HG02852 (cell line): ENCODE measurements around the gene ZBTB7C.

Experiments used
- ATAC-seq: cut with Tn5 transposase; IDR thresholded peaks from one replicate; pipeline ENCODE4 v1.9.1; 2021; ENCODE audit warnings: mild to moderate bottlenecking, moderate library complexity; ENCODE audit not compliant: unreplicated experiment

The ZBTB7C gene

GRCh38 chr18:48355276-48356115 lies 53.7 kb downstream of the ZBTB7C start:
- no peak for ATAC-seq

GRCh38 chr18:48354746-48355260 lies 54.4 kb downstream of the ZBTB7C start:
- no peak for ATAC-seq

- ATAC-seq, result no peak
These were observed 57.0 kb downstream of the ZBTB7C start for GRCh38 chr18:48352051-48352755.

GRCh38 chr18:48351216-48352050 lies 57.8 kb downstream of the ZBTB7C start:
- no peak for ATAC-seq

- ATAC-seq, result no peak
These were observed 60.4 kb downstream of the ZBTB7C start for GRCh38 chr18:48348739-48349138.

- no peak for ATAC-seq
These were observed 61.3 kb downstream of the ZBTB7C start for GRCh38 chr18:48347756-48348326.

GRCh38 chr18:48345596-48345995 lies 63.6 kb downstream of the ZBTB7C start:
- no peak for ATAC-seq

GRCh38 chr18:48342581-48342980 lies 66.6 kb downstream of the ZBTB7C start:
- no peak for ATAC-seq

GRCh38 chr18:48342125-48342524 lies 67.1 kb downstream of the ZBTB7C start:
- no peak for ATAC-seq

GRCh38 chr18:48340560-48340959 lies 68.6 kb downstream of the ZBTB7C start:
- ATAC-seq, result no peak

- ATAC-seq, result no peak
These were observed 69.5 kb downstream of the ZBTB7C start for GRCh38 chr18:48339692-48340091.

- no peak for ATAC-seq
These were observed 70.3 kb downstream of the ZBTB7C start for GRCh38 chr18:48338915-48339314.

- no peak for ATAC-seq
These were observed 72.1 kb downstream of the ZBTB7C start for GRCh38 chr18:48337053-48337452.

GRCh38 chr18:48336332-48336731 lies 72.9 kb downstream of the ZBTB7C start:
- no peak for ATAC-seq

GRCh38 chr18:48335829-48336228 lies 73.4 kb downstream of the ZBTB7C start:
- ATAC-seq, result no peak

GRCh38 chr18:48334845-48335244 lies 74.3 kb downstream of the ZBTB7C start:
- ATAC-seq, result no peak

GRCh38 chr18:48333563-48333962 lies 75.6 kb downstream of the ZBTB7C start:
- ATAC-seq, result no peak

- ATAC-seq, result no peak
These were observed 78.9 kb downstream of the ZBTB7C start for GRCh38 chr18:48330016-48330991.

- no peak for ATAC-seq
These were observed 80.5 kb downstream of the ZBTB7C start for GRCh38 chr18:48328473-48329210.
